Activated CD8-positive, alpha-beta memory T cell treated with anti-CD3 and anti-CD28 coated beads for 48 hours (primary cell): Measurements from ENCODE around the gene DNMBP.
"Not testable (repeated sequence)": the region's sequence is repeated elsewhere in the genome, so short reads cannot be mapped to it uniquely, and the experiment has no call there.

ENCODE experiments used
- DNase-seq, 3 experiments: peaks; one replicate each; pipeline ENCODE4 v3.0.0-alpha.2; 2020; ENCODE audit warnings: low read depth in 2 of 3, low spot score in 2 of 3

The DNMBP gene

DNA sequence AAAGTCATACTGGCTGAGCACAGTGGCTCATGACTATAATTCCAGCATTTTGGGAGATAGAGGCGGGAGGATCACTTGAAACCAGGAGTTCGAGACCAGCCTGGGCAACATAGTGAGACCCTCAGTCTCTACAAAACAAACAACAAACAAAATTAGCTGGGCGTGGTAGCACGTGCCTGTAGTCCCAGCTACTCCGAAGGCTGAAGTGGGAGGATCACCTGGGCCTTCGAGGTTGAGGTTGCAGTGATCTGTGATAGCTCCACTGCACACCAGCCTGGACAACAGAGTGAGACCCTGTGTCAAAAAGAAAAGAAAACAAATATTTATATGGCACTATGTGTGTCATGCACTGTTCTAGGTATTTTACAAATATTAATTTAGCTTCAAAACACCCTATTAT, 94.3 kb downstream of the DNMBP start:
- no peak for DNase-seq

DNA sequence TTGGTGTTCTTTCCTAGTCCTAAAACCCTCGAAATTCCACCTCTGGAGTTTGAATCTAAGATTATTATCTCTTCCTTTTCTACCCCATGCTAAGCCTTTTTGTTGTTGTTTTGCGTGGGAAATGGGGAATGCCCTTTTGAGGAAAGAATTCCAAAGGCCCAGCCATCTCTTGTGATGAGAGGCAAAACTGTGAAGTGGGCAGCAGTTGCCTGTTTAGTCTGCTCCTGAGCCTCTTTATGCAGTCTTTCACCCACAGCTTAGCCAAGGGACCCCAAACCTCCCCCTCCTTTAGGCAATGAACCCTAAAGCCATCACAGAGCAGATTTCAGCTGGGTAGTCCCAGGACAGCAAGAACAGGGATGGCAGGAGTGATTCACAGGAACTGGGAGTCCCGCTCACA, 95.5 kb downstream of the DNMBP start:
- no peak for DNase-seq

GRCh38 chr10:99913831-99914235, 95.9 kb downstream of the DNMBP start:
- no peak for DNase-seq

- DNase-seq: no peak
Measured at GRCh38 chr10:99912041-99912440, 97.7 kb downstream of the DNMBP start.

- DNase-seq: no peak
Measured at GRCh38 chr10:99908512-99908911, 101.2 kb downstream of the DNMBP start.

DNA sequence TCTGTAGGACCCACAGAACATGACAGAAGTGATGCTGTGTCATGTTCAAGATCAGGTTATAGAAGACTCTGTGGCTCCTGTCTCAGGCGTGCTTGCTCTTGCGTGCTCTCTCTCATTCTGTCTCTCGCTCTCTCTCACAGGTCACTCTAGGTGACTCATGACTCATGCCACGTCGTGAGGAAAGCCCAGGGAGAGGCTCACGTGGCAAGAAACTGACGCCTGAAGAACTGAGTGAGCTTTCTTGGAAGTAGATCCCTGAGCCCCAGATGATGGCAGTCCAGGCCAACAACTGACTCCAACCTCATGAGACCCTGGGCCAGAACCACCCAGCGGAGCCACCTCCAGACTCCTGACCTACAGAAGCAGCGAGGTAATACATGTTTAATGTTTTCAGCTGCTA, 103.3 kb downstream of the DNMBP start:
- no peak for DNase-seq

DNA sequence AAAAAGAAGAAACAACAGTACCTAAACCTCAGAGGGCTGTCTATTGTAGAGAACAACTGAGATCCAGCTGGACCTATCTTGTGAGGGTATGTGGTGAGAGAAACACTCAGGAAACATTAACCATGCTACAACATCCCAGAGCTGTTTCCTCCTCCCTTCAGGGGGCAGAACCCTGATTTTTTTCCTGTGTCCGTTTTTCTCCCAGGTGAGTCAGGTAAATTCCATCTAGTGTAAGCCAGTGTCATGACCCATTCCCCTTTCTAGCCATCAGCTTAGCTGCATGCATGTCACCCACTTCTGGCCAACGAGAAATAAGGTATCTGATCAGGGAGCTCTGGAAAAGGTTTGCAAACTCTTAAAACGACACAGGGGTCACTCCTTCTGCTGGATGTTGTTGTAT, 103.8 kb downstream of the DNMBP start:
- DNase-seq: no peak

GRCh38 chr10:99895867-99896266, 113.9 kb downstream of the DNMBP start:
- DNase-seq: no peak

- DNase-seq: not testable (repeated sequence)
Measured at GRCh38 chr10:99895066-99895465, 114.7 kb downstream of the DNMBP start.

DNA sequence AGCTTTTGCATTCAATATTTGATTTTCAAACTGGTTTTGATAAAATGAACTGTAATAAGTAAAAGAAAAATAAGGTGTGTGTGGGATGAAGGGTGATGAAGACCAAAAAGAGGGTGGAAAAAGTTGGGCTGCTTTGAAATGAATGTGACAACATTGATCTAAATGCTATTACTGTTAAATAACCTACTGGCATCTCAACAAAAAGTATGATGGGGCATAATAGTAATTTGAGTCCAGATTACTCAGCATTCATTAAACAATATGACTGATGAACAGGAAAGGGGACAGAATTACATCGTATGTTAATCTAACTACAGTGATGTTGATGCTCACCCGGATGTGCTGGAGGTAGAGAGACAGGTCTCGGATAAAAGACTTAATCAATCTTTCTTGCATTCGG, 115.1 kb downstream of the DNMBP start:
- DNase-seq: no peak

GRCh38 chr10:99888622-99889021, 121.1 kb downstream of the DNMBP start:
- no peak for DNase-seq

DNA sequence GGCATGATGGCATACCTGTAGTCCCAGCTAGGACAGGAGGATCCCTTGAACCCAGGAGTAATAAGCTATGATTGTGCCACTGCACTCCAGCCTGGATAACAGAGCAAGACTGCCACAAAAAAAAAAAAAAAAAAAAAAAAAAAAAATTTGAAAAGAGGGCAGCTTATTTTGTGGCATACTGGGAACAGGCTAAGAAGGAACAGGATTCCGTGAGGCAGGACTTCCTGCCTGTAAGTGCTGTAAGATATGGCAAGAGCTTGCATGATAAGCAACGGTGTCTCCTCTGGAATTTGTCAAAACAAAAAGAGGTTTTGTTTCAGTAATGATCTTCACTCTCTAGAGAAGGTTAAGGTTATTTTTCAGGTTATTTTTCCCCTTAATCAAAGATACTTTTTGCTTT, 126.2 kb downstream of the DNMBP start:
- no peak for DNase-seq

GRCh38 chr10:99881371-99881770, 128.4 kb downstream of the DNMBP start:
- no peak for DNase-seq

DNA sequence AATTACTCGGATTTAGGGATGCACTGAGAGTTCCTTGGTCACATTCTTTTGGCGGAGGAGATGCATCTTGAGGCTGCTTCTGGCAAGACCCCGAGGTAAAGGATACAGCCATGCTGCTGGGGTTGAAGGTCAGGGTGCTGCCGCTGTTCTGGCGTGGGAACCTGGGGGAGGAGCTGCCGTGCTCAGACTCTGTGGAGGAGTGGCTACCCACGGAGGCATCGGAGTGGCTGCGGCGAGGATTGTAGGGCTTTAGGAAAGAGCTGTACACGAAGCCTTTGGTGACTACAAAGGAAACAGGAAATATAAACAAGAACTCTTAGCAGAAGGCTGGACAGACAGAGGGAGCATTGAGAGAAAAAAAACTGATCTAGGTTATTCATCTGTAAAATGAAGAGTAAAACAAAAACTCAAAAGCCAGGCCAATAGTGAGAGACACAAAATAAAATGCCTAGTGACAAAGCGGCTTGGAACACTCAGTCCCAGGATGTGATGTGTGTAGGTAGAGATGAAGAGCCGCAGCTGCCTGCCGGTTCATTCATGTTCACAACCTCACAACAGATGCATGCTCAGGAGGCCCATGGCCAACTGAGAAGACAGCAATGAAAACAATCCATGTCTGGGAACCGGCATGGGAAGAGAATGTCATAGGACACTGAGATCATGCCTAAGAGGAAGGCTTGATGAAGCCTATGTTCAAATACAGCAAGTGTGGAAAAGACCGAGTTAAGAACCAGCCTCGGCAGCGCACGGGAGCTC, 129.5 kb downstream of the DNMBP start:
- DNase-seq: no peak

DNA sequence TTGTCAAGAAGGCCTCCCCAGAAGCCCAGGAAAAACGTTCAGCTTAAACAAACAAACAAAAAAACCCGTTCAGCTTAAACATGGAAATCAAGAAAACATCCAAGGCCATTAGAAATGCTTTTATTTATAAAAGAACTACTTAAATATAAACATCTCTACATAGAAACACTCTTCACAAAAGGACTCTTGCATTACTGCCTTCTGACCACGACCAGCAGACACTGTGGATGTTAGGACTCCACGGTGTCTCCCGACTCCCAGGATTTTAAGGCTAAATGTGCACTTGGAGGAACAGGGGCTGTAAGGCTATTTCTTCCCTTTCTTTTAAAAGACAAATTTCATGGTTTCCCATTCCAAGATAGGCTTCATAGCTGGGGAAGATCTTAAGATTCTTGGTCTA, 134.3 kb downstream of the DNMBP start:
- no peak for DNase-seq

DNA sequence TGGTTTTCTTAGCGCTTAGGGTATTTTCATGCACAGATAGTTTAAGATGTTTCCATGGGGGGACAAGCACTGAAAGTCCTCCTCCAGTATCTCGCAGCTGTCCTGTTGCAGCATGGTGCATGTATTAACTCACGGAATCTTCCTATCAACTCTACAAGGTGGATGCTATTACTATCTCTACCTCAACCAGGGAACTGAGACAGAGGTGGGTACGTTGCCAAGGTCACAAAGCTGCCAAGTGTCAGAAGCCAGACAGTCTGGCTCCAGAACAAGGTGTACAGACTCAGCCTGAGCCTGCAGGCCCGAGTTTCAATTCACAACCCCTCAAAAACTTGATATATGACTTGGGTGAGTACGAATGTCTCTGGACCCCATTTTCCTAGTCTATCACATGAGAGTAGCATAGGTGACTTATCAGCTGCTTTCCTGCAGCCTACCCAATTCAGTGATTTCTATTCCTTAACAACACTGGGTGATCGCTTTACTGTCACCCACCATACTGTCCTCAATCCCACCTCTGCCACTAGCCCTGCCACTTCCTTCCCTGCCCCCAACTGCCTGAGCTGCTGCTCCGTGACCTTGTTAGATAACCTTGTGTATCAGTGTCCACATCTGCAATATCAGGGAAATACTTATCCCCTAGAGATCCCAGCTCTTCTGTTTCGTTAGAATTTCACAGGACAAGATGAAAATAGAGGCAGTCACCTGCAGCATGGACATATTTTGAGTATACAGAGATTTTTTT, 135.2 kb downstream of the DNMBP start:
- DNase-seq: no peak

GRCh38 chr10:99873846-99874245, 135.9 kb downstream of the DNMBP start:
- DNase-seq: no peak

- DNase-seq: no peak
Measured at GRCh38 chr10:99872367-99873162, 137.2 kb downstream of the DNMBP start.

DNA sequence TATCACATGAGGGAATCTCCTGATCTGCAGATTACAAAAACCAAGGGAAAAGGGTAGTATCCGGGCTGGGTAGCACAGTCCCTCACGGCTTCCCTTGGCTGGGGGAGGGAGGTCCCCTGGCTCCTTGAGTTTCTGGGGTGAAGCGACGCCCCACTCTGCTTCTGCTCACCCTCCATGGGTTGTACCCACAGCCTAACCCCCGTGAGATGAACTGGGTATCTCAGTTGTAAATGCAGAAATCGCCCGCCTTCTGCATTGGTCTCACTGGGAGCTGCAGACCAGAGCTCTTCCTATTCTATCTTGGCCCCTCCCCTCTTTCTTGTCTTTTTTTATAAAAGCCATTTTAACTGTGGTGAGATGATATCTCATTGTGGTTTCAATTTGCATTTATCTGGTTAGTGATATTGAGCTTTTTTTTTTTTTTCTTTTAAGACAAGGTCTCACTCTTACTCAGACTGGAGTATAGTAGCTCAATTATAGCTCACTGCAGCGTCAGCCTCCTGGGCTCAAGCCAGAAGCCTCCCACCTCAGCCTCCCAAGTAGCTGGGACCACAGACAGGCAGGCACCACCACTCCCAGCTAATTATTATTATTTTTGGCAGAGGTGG, 139.5 kb downstream of the DNMBP start:
- peak in 1 of 3 experiments; percentile 7 for DNase-seq

GRCh38 chr10:99869581-99870122, 140.1 kb downstream of the DNMBP start:
- no peak for DNase-seq

GRCh38 chr10:99867250-99867649, 142.5 kb downstream of the DNMBP start:
- DNase-seq: not testable (repeated sequence)
